ENCODE results near the gene FGFBP2. TPM values are rescaled to one million over a fixed set of nuclear protein-coding genes. Genes with fewer than 3 reads are reported as not detected.

Gene FGFBP2
- total RNA-seq, 1 donor from 2014 or later, result not detected

GRCh38 chr4:15983610-15984009, 20.6 kb upstream of the FGFBP2 start:
- Mint-ChIP-seq H3K27me3 (ENCODE audit: unreplicated experiment) (peaks cover 5% of the 10 kb centered on the region), H3K4me1 (ENCODE audit: unreplicated experiment) (peaks cover 11% of the 10 kb centered on the region), H3K27ac (ENCODE audit: unreplicated experiment) (no peak overlapping the region), H3K4me3 (ENCODE audit: unreplicated experiment) (no peak overlapping the region), H3K9me3 (ENCODE audit: unreplicated experiment) (no peaks in the 10 kb centered on the region), H3K36me3 (ENCODE audit: unreplicated experiment) (no peaks in the 10 kb centered on the region)
- no peak for DNase-seq (ENCODE audit: extremely low spot score, unreplicated experiment)
- no peak for TF ChIP-seq CTCF (IDR thresholded peaks at IDR 0.05)

GRCh38 chr4:15982842-15983524, 20.0 kb upstream of the FGFBP2 start:
- H3K4me1 Mint-ChIP-seq (ENCODE audit: unreplicated experiment), result peaks cover 11% of the 10 kb centered on the region
- H3K4me3 Mint-ChIP-seq (ENCODE audit: unreplicated experiment), result no peak overlapping the region
- no peak for TF ChIP-seq CTCF (IDR thresholded peaks at IDR 0.05)
- H3K27me3 Mint-ChIP-seq (ENCODE audit: unreplicated experiment), result peaks cover 6% of the 10 kb centered on the region
- no peaks in the 10 kb centered on the region for H3K36me3 Mint-ChIP-seq (ENCODE audit: unreplicated experiment)
- no peak for DNase-seq (ENCODE audit: extremely low spot score, unreplicated experiment)
- H3K27ac Mint-ChIP-seq (ENCODE audit: unreplicated experiment), result no peak overlapping the region
- H3K9me3 Mint-ChIP-seq (ENCODE audit: unreplicated experiment), result no peaks in the 10 kb centered on the region

GRCh38 chr4:15976456-15977447, 13.8 kb upstream of the FGFBP2 start:
- no peak overlapping the region for H3K4me3 Mint-ChIP-seq (ENCODE audit: unreplicated experiment)
- peaks cover 19% of the 10 kb centered on the region for H3K27me3 Mint-ChIP-seq (ENCODE audit: unreplicated experiment)
- no peak overlapping the region for H3K27ac Mint-ChIP-seq (ENCODE audit: unreplicated experiment)
- no peak for TF ChIP-seq CTCF (IDR thresholded peaks at IDR 0.05)
- DNase-seq (ENCODE audit: extremely low spot score, unreplicated experiment), result no peak
- no peaks in the 10 kb centered on the region for H3K4me1 Mint-ChIP-seq (ENCODE audit: unreplicated experiment)
- no peaks in the 10 kb centered on the region for H3K9me3 Mint-ChIP-seq (ENCODE audit: unreplicated experiment)
- H3K36me3 Mint-ChIP-seq (ENCODE audit: unreplicated experiment), result no peaks in the 10 kb centered on the region

- H3K27me3 Mint-ChIP-seq (ENCODE audit: unreplicated experiment), result peaks cover 23% of the 10 kb centered on the region
- no peak overlapping the region for H3K4me3 Mint-ChIP-seq (ENCODE audit: unreplicated experiment)
- peaks cover 2% of the 10 kb centered on the region for H3K9me3 Mint-ChIP-seq (ENCODE audit: unreplicated experiment)
- no peak overlapping the region for H3K27ac Mint-ChIP-seq (ENCODE audit: unreplicated experiment)
- no peaks in the 10 kb centered on the region for H3K36me3 Mint-ChIP-seq (ENCODE audit: unreplicated experiment)
- no peak for DNase-seq (ENCODE audit: extremely low spot score, unreplicated experiment)
- no peaks in the 10 kb centered on the region for H3K4me1 Mint-ChIP-seq (ENCODE audit: unreplicated experiment)
- no peak for TF ChIP-seq CTCF (IDR thresholded peaks at IDR 0.05)
Observed at GRCh38 chr4:15971068-15971801, 8.3 kb upstream of the FGFBP2 start.

Data from osteocyte (in vitro differentiated cells).